DOHH2 (cell line): ENCODE results near the gene NRF1.

Source experiments
- CTCF ChIP-seq: fragments of 200-600 bp; sonication (generic); IDR thresholded peaks from one replicate; pipeline ENCODE4 v1.5.1; 2014; ENCODE audit warnings: antibody characterized with exemption, mild to moderate bottlenecking, low read depth, low read length; ENCODE audit not compliant: poor library complexity, severe bottlenecking
- EZH2phosphoT487 ChIP-seq: fragments of 200-600 bp; sonication (generic); IDR thresholded peaks from 2 replicates; pipeline ENCODE4 v1.6.1; 2017; ENCODE audit warnings: borderline replicate concordance, mild to moderate bottlenecking, antibody characterized with exemption, low read length, moderate library complexity, mixed read lengths

DNA sequence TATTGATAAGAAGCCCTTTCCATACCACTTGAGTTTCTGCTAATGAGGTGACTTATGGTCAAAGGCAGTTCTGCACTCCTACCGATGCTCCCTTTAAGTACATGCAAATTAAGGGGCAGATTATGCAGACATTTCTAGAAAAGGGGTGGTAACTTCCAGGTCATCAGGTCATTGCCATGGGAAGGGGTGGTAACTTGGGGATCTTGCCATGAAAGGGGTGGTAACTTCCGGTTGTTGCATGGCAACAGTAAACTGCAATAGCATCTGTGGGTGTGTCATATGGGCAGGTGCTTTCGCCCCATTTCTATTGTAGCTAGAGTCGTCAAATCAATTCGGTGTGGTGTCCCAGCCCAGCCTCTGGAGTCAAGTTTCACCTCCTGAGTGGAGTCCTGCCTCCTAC is 190.4 kb downstream of the NRF1 start:
- no peak for TF ChIP-seq CTCF
- TF ChIP-seq EZH2phosphoT487, result no peak
